PC-3 (cell line): ENCODE measurements around the gene STK24. TPM values are rescaled to one million over a fixed set of nuclear protein-coding genes. Genes with fewer than 3 reads are reported as not detected.
A peak's percentile ranks its signal among the peaks of the same experiment; 100 is the strongest.

Experiments used
- ATAC-seq: fragments of 200-7000 bp; cut with Tn5 transposase; 2 replicates; pipeline ENCODE4 v1.9.1; 2020; ENCODE audit warnings: mild to moderate bottlenecking, moderate library complexity
- BruUV-seq: library from RNA; stranded (reverse); fragments of 400-500 nt; replicated peaks from 2 replicates; lab custom pipeline; 2021; lab: Mats Ljungman, UMichigan
- CTCF ChIA-PET: fragments of 300-600 bp; sonication (Branson Sonifier 250); formaldehyde crosslinking; loops from one replicate; lab custom pipeline; 2022; ENCODE audit warnings: antibody characterized with exemption; lab: Charles Lee
- POLR2A ChIA-PET: fragments of 300-600 bp; sonication (Branson Sonifier 250); formaldehyde crosslinking; loops from one replicate; lab custom pipeline; 2022; ENCODE audit warnings: antibody characterized with exemption; ENCODE audit not compliant: unreplicated experiment; lab: Charles Lee
- DNase-seq: peaks from one replicate; pipeline ENCODE4 v3.0.0-alpha.2; 2015
- H2AFZ ChIP-seq: fragments of 300-600 bp; sonication (generic); 2 replicates; pipeline ENCODE4 v1.6.0; 2016; ENCODE audit warnings: antibody characterized with exemption, low read length
- H3F3A ChIP-seq: fragments of 300-600 bp; sonication (generic); one replicate; pipeline ENCODE4 v1.6.0; 2017; ENCODE audit warnings: antibody characterized with exemption, low read length, control low read depth, mild to moderate bottlenecking; ENCODE audit not compliant: unreplicated experiment
- H3K27ac ChIP-seq: fragments of 300-600 bp; sonication (generic); 2 replicates; pipeline ENCODE4 v1.5.1; 2016; ENCODE audit warnings: mild to moderate bottlenecking, low read length
- H3K27me3 ChIP-seq: fragments of 300-600 bp; sonication (generic); 2 replicates; pipeline ENCODE4 v1.6.1; 2016; ENCODE audit warnings: low read length, mixed read lengths
- H3K36me3 ChIP-seq: fragments of 300-600 bp; sonication (generic); 2 replicates; pipeline ENCODE4 v1.6.1; 2016; ENCODE audit warnings: low read depth, mixed run types, low read length, mixed read lengths
- H3K4me1 ChIP-seq: fragments of 300-600 bp; sonication (generic); 2 replicates; pipeline ENCODE4 v1.5.1; 2016; ENCODE audit warnings: low read length; ENCODE audit not compliant: insufficient read depth
- H3K4me2 ChIP-seq: fragments of 300-600 bp; sonication (generic); 2 replicates; pipeline ENCODE4 v1.6.0; 2016; ENCODE audit warnings: low read length
- H3K4me3 ChIP-seq: fragments of 300-600 bp; sonication (generic); 2 replicates; pipeline ENCODE4 v1.5.1; 2016; ENCODE audit warnings: mild to moderate bottlenecking, low read length, mixed read lengths
- H3K79me2 ChIP-seq: fragments of 300-600 bp; sonication (generic); 2 replicates; pipeline ENCODE4 v1.6.1; 2017; ENCODE audit warnings: low read length, mixed read lengths
- H3K9ac ChIP-seq: fragments of 300-600 bp; sonication (generic); 2 replicates; pipeline ENCODE4 v1.6.0; 2016; ENCODE audit warnings: mild to moderate bottlenecking, low read length
- H3K9me2 ChIP-seq: fragments of 300-600 bp; sonication (generic); replicated peaks from 2 replicates; pipeline ENCODE4 v1.6.1; 2016; ENCODE audit warnings: mixed run types, low read length, mixed read lengths
- H3K9me3 ChIP-seq: fragments of 300-600 bp; sonication (generic); 2 replicates; pipeline ENCODE4 v1.6.1; 2016; ENCODE audit warnings: low read length, mixed read lengths
- H4K20me1 ChIP-seq: fragments of 300-600 bp; sonication (generic); 2 replicates; pipeline ENCODE4 v1.6.1; 2016; ENCODE audit warnings: low read length, mixed read lengths
- EZH2 ChIP-seq: fragments of 300-600 bp; sonication (generic); IDR thresholded peaks from one replicate; pipeline ENCODE4 v1.6.1; 2017; ENCODE audit warnings: antibody characterized with exemption, mild to moderate bottlenecking, low read length; ENCODE audit not compliant: unreplicated experiment
- EZH2phosphoT487 ChIP-seq: fragments of 300-600 bp; sonication (generic); IDR thresholded peaks from 2 replicates; pipeline ENCODE4 v1.6.1; 2018; ENCODE audit warnings: mild to moderate bottlenecking, antibody characterized with exemption, low read length, borderline replicate concordance
- intact Hi-C: fragments of 100-400 bp; cut with micrococcal nuclease; formaldehyde crosslinking; loops from 2 replicates; pipeline ENCODE4 v1.9.0; 2023
- total RNA-seq: library from RNA; depleted of rRNA; stranded (reverse); fragments of >200 nt; gene quantifications from 2 replicates; pipeline ENCODE4 v1.2.3, GENCODE V29; 2014
- TF ChIP-seq, protein P1 (sequence below): fragments of 300-600 bp; sonication (generic); conservative IDR thresholded peaks from 2 replicates; pipeline ENCODE4 v1.5.1; 2017; ENCODE audit warnings: antibody characterized with exemption, low read depth, mild to moderate bottlenecking, low read length

Gene STK24
- total RNA-seq, 1 experiment from 2014 or later = 52.4 TPM

- Histone ChIP-seq H3K36me3 (no peaks in the 10 kb centered on the region), H3K27ac (no peak overlapping the region), H4K20me1 (peaks cover 26% of the 10 kb centered on the region), H3K27me3 (no peaks in the 10 kb centered on the region), H2AFZ (no peak overlapping the region), H3F3A (no peaks in the 10 kb centered on the region), H3K4me2 (no peak overlapping the region), H3K4me3 (no peak overlapping the region), H3K79me2 (peaks cover 98% of the 10 kb centered on the region), H3K4me1 (peaks cover 29% of the 10 kb centered on the region), H3K9me3 (no peaks in the 10 kb centered on the region), H3K9me2 (no peaks in the 10 kb centered on the region), H3K9ac (no peak overlapping the region)
- no peak for ATAC-seq
- POLR2A ChIA-PET = no interaction called here
- BruUV-seq = no TSS peak
- intact Hi-C loops = no loop called here
- no peak for TF ChIP-seq EZH2phosphoT487
- no peak for TF ChIP-seq EZH2
- DNase-seq = no peak
- CTCF ChIA-PET = interaction anchor here (0.7 kb wide), 1 partner anchor 771 kb away, joined by 12 read pairs; no protein-coding TSS in a partner anchor
These were observed 39.2 kb downstream of the STK24 start for GRCh38 chr13:98537740-98538139.

GRCh38 chr13:98537306-98537705, 39.6 kb downstream of the STK24 start:
- Histone ChIP-seq H3K79me2 (peaks cover 98% of the 10 kb centered on the region), H2AFZ (no peak overlapping the region), H3K4me2 (no peak overlapping the region), H4K20me1 (peaks cover 24% of the 10 kb centered on the region), H3K4me1 (peaks cover 29% of the 10 kb centered on the region), H3K9me2 (no peaks in the 10 kb centered on the region), H3K9me3 (no peaks in the 10 kb centered on the region), H3F3A (no peaks in the 10 kb centered on the region), H3K4me3 (no peak overlapping the region), H3K9ac (no peak overlapping the region), H3K27me3 (no peaks in the 10 kb centered on the region), H3K27ac (peak overlapping the region; percentile 85; the same call in 1 of the 2 replicates), H3K36me3 (no peaks in the 10 kb centered on the region)
- no peak for ATAC-seq
- POLR2A ChIA-PET = no interaction called here
- DNase-seq = no peak
- CTCF ChIA-PET = interaction anchor here (0.7 kb wide), 1 partner anchor 771 kb away, joined by 12 read pairs; no protein-coding TSS in a partner anchor
- BruUV-seq = no TSS peak
- TF ChIP-seq EZH2 (no peak), EZH2phosphoT487 (no peak)
- TF ChIP-seq, protein P1, sequence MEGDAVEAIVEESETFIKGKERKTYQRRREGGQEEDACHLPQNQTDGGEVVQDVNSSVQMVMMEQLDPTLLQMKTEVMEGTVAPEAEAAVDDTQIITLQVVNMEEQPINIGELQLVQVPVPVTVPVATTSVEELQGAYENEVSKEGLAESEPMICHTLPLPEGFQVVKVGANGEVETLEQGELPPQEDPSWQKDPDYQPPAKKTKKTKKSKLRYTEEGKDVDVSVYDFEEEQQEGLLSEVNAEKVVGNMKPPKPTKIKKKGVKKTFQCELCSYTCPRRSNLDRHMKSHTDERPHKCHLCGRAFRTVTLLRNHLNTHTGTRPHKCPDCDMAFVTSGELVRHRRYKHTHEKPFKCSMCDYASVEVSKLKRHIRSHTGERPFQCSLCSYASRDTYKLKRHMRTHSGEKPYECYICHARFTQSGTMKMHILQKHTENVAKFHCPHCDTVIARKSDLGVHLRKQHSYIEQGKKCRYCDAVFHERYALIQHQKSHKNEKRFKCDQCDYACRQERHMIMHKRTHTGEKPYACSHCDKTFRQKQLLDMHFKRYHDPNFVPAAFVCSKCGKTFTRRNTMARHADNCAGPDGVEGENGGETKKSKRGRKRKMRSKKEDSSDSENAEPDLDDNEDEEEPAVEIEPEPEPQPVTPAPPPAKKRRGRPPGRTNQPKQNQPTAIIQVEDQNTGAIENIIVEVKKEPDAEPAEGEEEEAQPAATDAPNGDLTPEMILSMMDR = no peak
- intact Hi-C loops = no loop called here

- H3K79me2 ChIP-seq = peaks cover 98% of the 10 kb centered on the region
- H3F3A ChIP-seq = no peaks in the 10 kb centered on the region
- POLR2A ChIA-PET = no interaction called here
- ATAC-seq (no peak), DNase-seq (no peak)
- H3K36me3 ChIP-seq = no peaks in the 10 kb centered on the region
- H3K9ac ChIP-seq = no peak overlapping the region
- BruUV-seq = no TSS peak
- no peaks in the 10 kb centered on the region for H3K27me3 ChIP-seq
- H3K4me1 ChIP-seq = peaks cover 29% of the 10 kb centered on the region
- peaks cover 19% of the 10 kb centered on the region for H4K20me1 ChIP-seq
- no peak overlapping the region for H2AFZ ChIP-seq
- intact Hi-C loops = no loop called here
- H3K9me3 ChIP-seq = no peaks in the 10 kb centered on the region
- no peak overlapping the region for H3K4me2 ChIP-seq
- no peak overlapping the region for H3K4me3 ChIP-seq
- H3K27ac ChIP-seq = peak overlapping the region; percentile 85
- TF ChIP-seq, protein P1 = no peak
- no peak for TF ChIP-seq EZH2
- TF ChIP-seq EZH2phosphoT487 = no peak
- no peaks in the 10 kb centered on the region for H3K9me2 ChIP-seq
- CTCF ChIA-PET = no interaction called here
These were observed 40.2 kb downstream of the STK24 start for GRCh38 chr13:98536729-98537128.
